ENCODE measurements around the gene METTL21A. TPM values are rescaled to one million over a fixed set of nuclear protein-coding genes. Genes with fewer than 3 reads are reported as not detected.

METTL21A gene
- total and polyA plus RNA-seq, 9 of the 15 experiments (the other 6 are each of a cell fraction or from before 2014, with no cell fraction given): 9.1 to 46.5 (median 37.4) TPM

GRCh38 chr2:207603486-207603885 is 21.7 kb downstream of the METTL21A start:
- H3K9ac ChIP-seq (ENCODE audit: insufficient read depth in 1 of 2, low read depth in 2 of 2, low read length in 2 of 2): no peak overlapping the region
- DNase-seq (ENCODE audit: extremely low read depth in 1 of 4, low spot score in 3 of 4) (no peak), ATAC-seq (0 out of 3 replicates have a peak, but pooled peaks have one; percentile 43), FAIRE-seq (no peak)
- POLR2A ChIA-PET: no interaction called here
- in situ Hi-C loops (cut with MboI) (no loop called here), intact Hi-C loops (cut with micrococcal nuclease) (no loop called here)
- no peaks in the 10 kb centered on the region for H3K9me3 ChIP-seq (replicated peaks; ENCODE audit: control insufficient read depth, insufficient read depth, low read depth, low read length)
- peaks cover 5% of the 10 kb centered on the region; the same call in 1 of the 3 replicates for H3K36me3 ChIP-seq (ENCODE audit: control insufficient read depth, insufficient read depth, low read length)
- no peaks in the 10 kb centered on the region for H3K79me2 ChIP-seq (ENCODE audit: control insufficient read depth, insufficient read depth, low read length)
- CTCF ChIA-PET (ENCODE audit: low intra/inter-chr PET ratio): no interaction called here
- no peaks in the 10 kb centered on the region for H3K9me1 ChIP-seq (ENCODE audit: control insufficient read depth, insufficient read depth, low read length)
- WGBS (ENCODE audit: insufficient coverage, low coverage, missing lambda C conversion rate): 23% methylated on average over 2 of the region's 2 CpGs
- H2AFZ ChIP-seq (ENCODE audit: low read depth, low read length): no peak overlapping the region
- H4K20me1 ChIP-seq (replicated peaks; ENCODE audit: control insufficient read depth, insufficient read depth, low read length): no peaks in the 10 kb centered on the region
- H3K4me1 ChIP-seq (replicated peaks in 1 of 2; ENCODE audit: control insufficient read depth in 2 of 2, insufficient read depth in 2 of 2, low read length in 2 of 2): no peaks in the 10 kb centered on the region
- no peaks in the 10 kb centered on the region for H3K27me3 ChIP-seq (ENCODE audit: control insufficient read depth in 2 of 2, insufficient read depth in 2 of 2, low read length in 2 of 2)
- no peak overlapping the region for H3K27ac ChIP-seq (ENCODE audit: extremely low read depth, low read depth, low read length)
- BruUV-seq (replicated peaks): no TSS peak
- H3K4me3 ChIP-seq: no peak overlapping the region
- H3K4me2 ChIP-seq (ENCODE audit: insufficient read depth, low read length): no peak overlapping the region
- no peak for TF ChIP-seq ZEB2 (IDR thresholded peaks at IDR 0.05)
- no peak for TF ChIP-seq GTF2B (IDR thresholded peaks at IDR 0.05; ENCODE audit: extremely low read depth, insufficient read length)
- TF ChIP-seq ZNF518B (CRISPR knock-in tag; IDR thresholded peaks at IDR 0.05): no peak
- TF ChIP-seq THAP7 (CRISPR knock-in tag; IDR thresholded peaks at IDR 0.05): no peak
- peak; percentile 91 for TF ChIP-seq MEIS2 (IDR thresholded peaks at IDR 0.05; ENCODE audit: partially characterized antibody)
- no peak for TF ChIP-seq PBX2 (CRISPR knock-in tag; IDR thresholded peaks at IDR 0.05; ENCODE audit: low read depth)
- TF ChIP-seq PBX2 (tag; conservative IDR thresholded peaks at IDR 0.05; ENCODE audit: low read depth): peak; percentile 65
- no peak for TF ChIP-seq VEZF1 (CRISPR knock-in tag; IDR thresholded peaks at IDR 0.05)
- peak; percentile 18; the same call in 1 of the 2 replicates for TF ChIP-seq L3MBTL2 (IDR thresholded peaks at IDR 0.05)
- TF ChIP-seq SMARCC2 (IDR thresholded peaks at IDR 0.05; ENCODE audit: low read depth): no peak
- 0 out of 2 replicates have a peak, but pooled peaks have one; percentile 30 for TF ChIP-seq ATF7 (IDR thresholded peaks at IDR 0.05)
- no peak for TF ChIP-seq HIVEP1 (CRISPR knock-in tag; IDR thresholded peaks at IDR 0.05)
- TF ChIP-seq CREM (IDR thresholded peaks at IDR 0.05; ENCODE audit: low read depth): no peak
- no peak for TF ChIP-seq PYGO2 (tag; IDR thresholded peaks at IDR 0.05)

All from K562 (cell line).